ENCODE results near the gene RALB.
"Not testable (repeated sequence)": the region's sequence is repeated elsewhere in the genome, so short reads cannot be mapped to it uniquely, and the experiment has no call there.

RALB gene

DNA sequence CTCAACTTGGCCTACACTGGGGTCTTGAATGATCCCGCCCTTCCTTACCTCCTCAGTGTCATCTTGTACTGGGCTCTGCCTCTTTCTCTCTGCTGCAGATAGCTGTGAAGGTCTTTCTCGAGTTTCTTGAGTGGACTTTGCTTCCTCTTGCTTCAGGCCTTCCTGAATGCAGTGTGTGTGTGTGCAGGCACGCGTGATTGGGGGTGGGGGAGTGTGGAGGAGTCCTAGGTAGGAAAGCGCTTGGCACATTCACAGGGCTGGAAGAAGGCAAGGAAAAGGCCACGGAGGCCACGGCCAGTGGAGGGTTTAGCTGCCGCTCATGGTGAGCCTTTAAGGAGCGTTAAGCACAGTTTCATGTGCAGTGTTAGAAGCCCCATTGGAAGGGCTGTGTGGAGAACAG is 5.5 kb downstream of the RALB start:
- POLR2A ChIA-PET = no interaction called here
- CTCF ChIA-PET = interaction anchor here (1.4 to 2.8 kb wide), 4 partner anchors 8 to 55 kb away, joined by 3 to 14 read pairs (median 4); no protein-coding TSS in a partner anchor
- TF ChIP-seq CTCF (IDR thresholded peaks at IDR 0.05; ENCODE audit: control extremely low read depth, extremely low read depth, low read depth, missing control alignments) = no peak
- DNase-seq (ENCODE audit: extremely low spot score) = no peak

- POLR2A ChIA-PET; DNase-seq (ENCODE audit: extremely low spot score): not testable (repeated sequence)
- CTCF ChIA-PET = interaction anchor here (1.4 kb wide), 1 partner anchor 53 kb away, joined by 4 read pairs; no protein-coding TSS in a partner anchor
Measured at GRCh38 chr2:120259939-120260338, 7.3 kb downstream of the RALB start.

DNA sequence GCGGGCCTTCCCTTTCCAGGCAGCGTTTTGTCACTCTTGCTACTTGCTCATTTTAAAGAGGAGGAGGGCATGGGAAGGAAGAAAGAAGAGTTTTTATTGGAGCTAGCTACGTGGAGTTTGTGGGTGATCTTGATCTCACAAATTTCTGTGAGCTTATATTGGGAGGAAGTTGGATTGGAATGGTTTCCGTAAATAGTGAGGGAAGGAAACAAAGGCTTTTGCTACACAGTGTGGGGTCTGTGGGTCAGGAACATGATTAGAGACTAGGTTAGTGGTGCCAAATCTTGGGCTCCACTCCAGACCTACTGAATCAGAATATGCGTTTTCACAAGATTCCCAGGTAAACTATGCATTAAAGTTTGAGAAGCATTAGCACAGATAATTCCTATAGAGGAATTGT is 8.1 kb downstream of the RALB start:
- CTCF ChIA-PET = interaction anchor here (1.4 to 2.1 kb wide), 3 partner anchors 31 to 52 kb away, joined by 4 to 5 read pairs (median 5); no protein-coding TSS in a partner anchor
- DNase-seq (ENCODE audit: extremely low spot score) = no peak
- POLR2A ChIA-PET = no interaction called here
- TF ChIP-seq CTCF (IDR thresholded peaks at IDR 0.05; ENCODE audit: control extremely low read depth, extremely low read depth, low read depth, missing control alignments) = no peak

DNA sequence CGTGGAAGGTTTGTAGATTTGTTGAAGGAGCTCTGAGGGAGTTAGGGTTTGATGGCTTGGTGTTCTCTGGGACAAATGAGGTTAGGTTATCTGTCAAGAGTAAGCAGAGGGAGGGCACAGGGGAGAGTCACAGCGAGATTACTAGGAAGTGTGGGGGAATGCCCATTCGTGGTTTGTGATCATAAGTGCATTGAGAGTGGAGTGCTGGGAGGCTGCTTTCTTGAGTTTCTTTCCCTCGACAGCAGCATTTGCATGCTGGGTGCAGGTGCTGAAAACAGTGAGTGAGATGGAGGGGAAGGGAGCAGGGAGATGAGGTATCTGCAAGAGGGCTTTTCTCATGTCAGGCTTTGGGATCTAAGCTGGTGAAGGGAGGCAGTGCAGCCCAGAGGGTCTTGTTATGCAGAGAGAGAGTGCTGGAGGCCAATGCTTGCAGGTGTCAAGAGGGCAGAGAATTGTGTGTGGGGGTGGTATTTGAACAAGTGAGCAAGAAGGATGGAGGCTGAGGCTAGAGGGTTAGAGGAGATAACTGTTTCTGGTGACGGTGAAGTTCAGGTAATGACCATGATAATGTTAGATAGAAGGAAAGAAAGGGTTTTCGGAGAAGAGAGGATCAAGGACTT is 8.8 kb downstream of the RALB start:
- TF ChIP-seq CTCF (IDR thresholded peaks at IDR 0.05; ENCODE audit: control extremely low read depth, extremely low read depth, low read depth, missing control alignments) = no peak
- ChIA-PET POLR2A (no interaction called here), CTCF (interaction anchor here (1.3 to 2.1 kb wide), 6 partner anchors 9 to 51 kb away, joined by 3 to 6 read pairs (median 5); no protein-coding TSS in a partner anchor)
- peak; percentile 70 for DNase-seq (ENCODE audit: extremely low spot score)

- ChIA-PET CTCF (interaction anchor here (1.3 to 2.1 kb wide), 5 partner anchors 9 to 36 kb away, joined by 3 to 6 read pairs (median 5); no protein-coding TSS in a partner anchor), POLR2A (no interaction called here)
- no peak for TF ChIP-seq CTCF (IDR thresholded peaks at IDR 0.05; ENCODE audit: control extremely low read depth, extremely low read depth, low read depth, missing control alignments)
- DNase-seq (ENCODE audit: extremely low spot score) = no peak
Measured at GRCh38 chr2:120262150-120262549, 9.5 kb downstream of the RALB start.

- DNase-seq (ENCODE audit: extremely low spot score) = no peak
- CTCF ChIA-PET = interaction anchor here (1.3 to 1.5 kb wide), 2 partner anchors 9 to 11 kb away, joined by 3 to 6 read pairs; no protein-coding TSS in a partner anchor
Measured at GRCh38 chr2:120262761-120263428, 10.2 kb downstream of the RALB start.

More at GRCh38 chr2:120262761-120263428, 10.2 kb downstream of the RALB start:
- TF ChIP-seq CTCF (IDR thresholded peaks at IDR 0.05; ENCODE audit: control extremely low read depth, extremely low read depth, low read depth, missing control alignments) = no peak
- POLR2A ChIA-PET = no interaction called here

Data from GM10248 (cell line).